NCI-H460 (cell line): ENCODE data around the gene ZCCHC10. TPM values are rescaled to one million over a fixed set of nuclear protein-coding genes. Genes with fewer than 3 reads are reported as not detected.

Source experiments
- small RNA-seq, 2 experiments: library from RNA; depleted of rRNA; stranded (forward); fragments of <200 nt; gene quantifications; one replicate each; pipeline ENCODE3, GENCODE V24; 2014
- total RNA-seq: library from RNA; depleted of rRNA; stranded (reverse); fragments of >200 nt; shearing (Covaris generic); gene quantifications from 2 replicates; pipeline ENCODE4 v1.2.3, GENCODE V29; 2014; rRNA removed

The ZCCHC10 gene
- total RNA-seq, 1 experiment from 2014 or later, result 28.5 TPM

Small RNA genes lying within 50 kb of the gene (small RNA-seq; reads per million reads assigned to genes)
- 0 reads per million in 2 experiments for gene AC113410.1
- gene AC113410.3, result 0 to 0.02 reads per million in 2 experiments
- 0 reads per million in 2 experiments for gene ATP6V0E1P1
- gene RF00019, result 0 reads per million in 2 experiments

Other genes with a start within 250 kb of the ZCCHC10 start
- gene SEPTIN8, start 249.3 kb downstream of the ZCCHC10 start, total RNA-seq, result 24.0 and 30.0 TPM in 2 replicates
- not detected in 2 replicates for gene SOWAHA, start 213.2 kb downstream of the ZCCHC10 start, total RNA-seq
- 6.1 and 8.2 TPM in 2 replicates for gene SHROOM1, start 195.9 kb downstream of the ZCCHC10 start, total RNA-seq
- gene GDF9, start 160.1 kb downstream of the ZCCHC10 start, total RNA-seq, result 0.50 TPM in 1 of 2 replicates, not detected in the other
- gene UQCRQ, start 159.9 kb downstream of the ZCCHC10 start, total RNA-seq, result 261 and 316 TPM in 2 replicates
- gene LEAP2, start 152.9 kb downstream of the ZCCHC10 start, total RNA-seq, result 1.6 and 1.8 TPM in 2 replicates
- 40.6 and 44.7 TPM in 2 replicates for gene AFF4, start 62.9 kb downstream of the ZCCHC10 start, total RNA-seq
- 213 and 221 TPM in 2 replicates for gene HSPA4, start 25.5 kb upstream of the ZCCHC10 start, total RNA-seq